ENCODE data around the gene ENTPD6.

DNA sequence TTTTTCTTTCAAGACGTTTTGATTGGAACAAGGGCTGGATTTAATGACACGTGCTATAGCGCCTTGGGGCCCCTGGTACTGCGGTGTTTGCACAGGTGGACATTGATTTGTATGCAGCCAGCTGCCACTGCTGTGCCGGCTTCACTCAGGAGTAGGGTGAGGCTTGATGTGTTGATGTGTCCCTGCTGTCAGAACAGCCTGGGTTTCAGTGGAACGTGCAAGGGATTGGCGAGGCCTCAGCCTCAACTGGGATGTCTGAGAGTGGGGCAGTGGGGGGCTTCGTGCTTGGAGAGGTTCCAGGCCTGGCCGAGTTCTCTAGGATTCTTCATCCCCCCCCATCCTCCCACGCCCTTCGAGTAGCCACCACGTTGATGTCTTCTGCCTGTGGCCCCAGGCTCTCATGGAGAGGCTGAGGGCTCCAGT lies 75.3 kb downstream of the ENTPD6 start:
- TF ChIP-seq, protein P1, sequence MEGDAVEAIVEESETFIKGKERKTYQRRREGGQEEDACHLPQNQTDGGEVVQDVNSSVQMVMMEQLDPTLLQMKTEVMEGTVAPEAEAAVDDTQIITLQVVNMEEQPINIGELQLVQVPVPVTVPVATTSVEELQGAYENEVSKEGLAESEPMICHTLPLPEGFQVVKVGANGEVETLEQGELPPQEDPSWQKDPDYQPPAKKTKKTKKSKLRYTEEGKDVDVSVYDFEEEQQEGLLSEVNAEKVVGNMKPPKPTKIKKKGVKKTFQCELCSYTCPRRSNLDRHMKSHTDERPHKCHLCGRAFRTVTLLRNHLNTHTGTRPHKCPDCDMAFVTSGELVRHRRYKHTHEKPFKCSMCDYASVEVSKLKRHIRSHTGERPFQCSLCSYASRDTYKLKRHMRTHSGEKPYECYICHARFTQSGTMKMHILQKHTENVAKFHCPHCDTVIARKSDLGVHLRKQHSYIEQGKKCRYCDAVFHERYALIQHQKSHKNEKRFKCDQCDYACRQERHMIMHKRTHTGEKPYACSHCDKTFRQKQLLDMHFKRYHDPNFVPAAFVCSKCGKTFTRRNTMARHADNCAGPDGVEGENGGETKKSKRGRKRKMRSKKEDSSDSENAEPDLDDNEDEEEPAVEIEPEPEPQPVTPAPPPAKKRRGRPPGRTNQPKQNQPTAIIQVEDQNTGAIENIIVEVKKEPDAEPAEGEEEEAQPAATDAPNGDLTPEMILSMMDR (IDR thresholded peaks at IDR 0.05) = no peak
- no peak for TF ChIP-seq POLR2A (IDR thresholded peaks at IDR 0.05)
